Lower lobe of right lung (tissue), 2 donors: ENCODE results near the gene PTPRK. TPM values are rescaled to one million over a fixed set of nuclear protein-coding genes. Genes with fewer than 3 reads are reported as not detected.

Source experiments
- ATAC-seq, 2 donors: fragments of 200-7000 bp; cut with Tn5 transposase; one replicate each; pipeline ENCODE4 v1.9.1; 2020 to 2022; ENCODE audit warnings: mild to moderate bottlenecking in 2 of 2, moderate library complexity in 2 of 2
- DNase-seq: peaks from one replicate; pipeline ENCODE4 v3.0.0-alpha.2; 2020
- H3K27ac ChIP-seq: fragments of 200-600 bp; one replicate; pipeline ENCODE4 v1.8.0; 2022
- H3K27me3 ChIP-seq: fragments of 200-600 bp; one replicate; pipeline ENCODE4 v1.8.0; 2022; ENCODE audit warnings: low read depth
- H3K36me3 ChIP-seq: fragments of 200-600 bp; one replicate; pipeline ENCODE4 v1.8.0; 2022; ENCODE audit warnings: mild to moderate bottlenecking
- H3K4me1 ChIP-seq: fragments of 200-600 bp; one replicate; pipeline ENCODE4 v1.8.0; 2022
- H3K4me3 ChIP-seq: fragments of 200-600 bp; one replicate; pipeline ENCODE4 v1.8.0; 2022; ENCODE audit warnings: mild to moderate bottlenecking
- H3K9me3 ChIP-seq: fragments of 200-600 bp; one replicate; pipeline ENCODE4 v1.8.0; 2022
- intact Hi-C: fragments of 100-400 bp; cut with DNase I; formaldehyde crosslinking; loops from one replicate; pipeline ENCODE4 v1.11.0; 2022
- total RNA-seq: library from RNA; stranded (reverse); fragmentation: NEBNext Ultra II Directional; extraction: Animal tissue kit (Norgen Biotek cat#: 25700); gene quantifications from one replicate; pipeline ENCODE4 v1.2.1, GENCODE V29; 2021
- TF ChIP-seq, protein P1 (sequence below): fragments of 200-600 bp; IDR thresholded peaks from one replicate; pipeline ENCODE4 v1.8.0; 2022; ENCODE audit warnings: antibody characterized with exemption, mild to moderate bottlenecking
- donor health status: DM: no; HTN: yes; CAD: no; lungs with severe emphysema.

PTPRK gene
- total RNA-seq, 1 donor from 2014 or later, result 62.7 TPM

DNA sequence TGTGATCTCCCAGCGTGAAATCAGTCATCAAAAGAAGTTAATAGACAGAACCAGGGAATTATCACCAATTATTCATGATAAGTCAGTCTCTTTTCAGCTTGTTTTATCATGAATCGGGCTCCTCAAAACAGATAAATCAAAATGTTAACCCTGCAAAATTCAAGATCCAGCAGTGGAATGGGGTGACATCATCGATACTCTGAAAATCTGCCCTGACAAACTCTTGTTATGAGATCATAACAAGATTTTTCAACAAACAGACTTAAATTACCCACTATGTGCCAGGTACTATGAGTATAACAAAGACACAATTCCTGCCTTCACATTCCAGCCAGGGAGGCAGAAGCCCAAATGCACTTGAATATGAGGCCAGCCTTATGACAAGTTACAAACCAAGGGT is 64.4 kb downstream of the PTPRK start:
- intact Hi-C loops, result no loop called here
- Histone ChIP-seq H3K27me3 (no peaks in the 10 kb centered on the region), H3K36me3 (no peaks in the 10 kb centered on the region), H3K9me3 (no peaks in the 10 kb centered on the region), H3K27ac (no peak overlapping the region), H3K4me3 (no peak overlapping the region), H3K4me1 (no peaks in the 10 kb centered on the region)
- no peak for ATAC-seq
- DNase-seq, result no peak
- TF ChIP-seq, protein P1, sequence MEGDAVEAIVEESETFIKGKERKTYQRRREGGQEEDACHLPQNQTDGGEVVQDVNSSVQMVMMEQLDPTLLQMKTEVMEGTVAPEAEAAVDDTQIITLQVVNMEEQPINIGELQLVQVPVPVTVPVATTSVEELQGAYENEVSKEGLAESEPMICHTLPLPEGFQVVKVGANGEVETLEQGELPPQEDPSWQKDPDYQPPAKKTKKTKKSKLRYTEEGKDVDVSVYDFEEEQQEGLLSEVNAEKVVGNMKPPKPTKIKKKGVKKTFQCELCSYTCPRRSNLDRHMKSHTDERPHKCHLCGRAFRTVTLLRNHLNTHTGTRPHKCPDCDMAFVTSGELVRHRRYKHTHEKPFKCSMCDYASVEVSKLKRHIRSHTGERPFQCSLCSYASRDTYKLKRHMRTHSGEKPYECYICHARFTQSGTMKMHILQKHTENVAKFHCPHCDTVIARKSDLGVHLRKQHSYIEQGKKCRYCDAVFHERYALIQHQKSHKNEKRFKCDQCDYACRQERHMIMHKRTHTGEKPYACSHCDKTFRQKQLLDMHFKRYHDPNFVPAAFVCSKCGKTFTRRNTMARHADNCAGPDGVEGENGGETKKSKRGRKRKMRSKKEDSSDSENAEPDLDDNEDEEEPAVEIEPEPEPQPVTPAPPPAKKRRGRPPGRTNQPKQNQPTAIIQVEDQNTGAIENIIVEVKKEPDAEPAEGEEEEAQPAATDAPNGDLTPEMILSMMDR, result no peak

DNA sequence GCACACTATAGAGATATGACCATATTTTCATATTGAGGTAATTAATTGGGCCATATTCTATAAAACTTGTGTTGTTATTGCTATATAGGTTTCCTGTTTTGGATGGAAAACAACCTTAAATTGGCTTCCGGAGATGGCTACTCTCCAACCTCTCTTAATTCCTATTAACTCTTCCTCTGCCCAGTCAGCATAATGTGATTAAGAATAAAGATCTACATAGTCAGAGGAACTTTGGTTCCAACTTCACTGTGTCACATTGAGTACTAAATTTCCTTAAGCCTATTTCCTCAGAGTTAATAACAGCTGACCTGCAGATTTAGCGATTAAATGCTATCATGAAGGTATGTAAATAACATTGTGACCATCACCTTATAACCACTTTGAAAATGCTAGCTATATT is 67.7 kb downstream of the PTPRK start:
- TF ChIP-seq, protein P1, result no peak
- Histone ChIP-seq H3K9me3 (no peaks in the 10 kb centered on the region), H3K27ac (no peak overlapping the region), H3K36me3 (no peaks in the 10 kb centered on the region), H3K4me1 (no peaks in the 10 kb centered on the region), H3K4me3 (no peak overlapping the region), H3K27me3 (no peaks in the 10 kb centered on the region)
- DNase-seq, result no peak
- no peak for ATAC-seq
- intact Hi-C loops, result no loop called here

DNA sequence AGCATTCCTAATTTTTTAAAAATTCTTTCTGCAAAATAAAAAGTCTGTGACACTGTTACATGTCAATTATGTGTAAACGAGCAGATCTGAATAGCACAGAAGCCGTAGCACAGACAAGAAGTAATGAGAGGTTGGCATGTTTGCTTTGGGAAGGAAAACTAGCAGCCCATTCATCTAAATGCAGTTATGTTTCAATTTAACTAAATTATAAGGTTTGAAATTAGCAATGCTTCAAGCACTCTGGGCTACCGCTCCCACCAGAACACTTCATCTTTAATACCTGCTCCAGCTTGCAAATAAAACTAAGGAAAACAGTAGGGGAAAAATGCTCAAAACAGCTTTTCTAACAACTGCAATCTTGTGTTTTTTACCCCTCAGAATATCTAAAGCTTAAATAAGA is 73.9 kb downstream of the PTPRK start:
- Histone ChIP-seq H3K4me3 (no peak overlapping the region), H3K27me3 (no peaks in the 10 kb centered on the region), H3K27ac (no peak overlapping the region), H3K36me3 (no peaks in the 10 kb centered on the region), H3K9me3 (no peaks in the 10 kb centered on the region), H3K4me1 (no peaks in the 10 kb centered on the region)
- DNase-seq (no peak), ATAC-seq (no peak)
- TF ChIP-seq, protein P1, result no peak
- intact Hi-C loops, result no loop called here

DNA sequence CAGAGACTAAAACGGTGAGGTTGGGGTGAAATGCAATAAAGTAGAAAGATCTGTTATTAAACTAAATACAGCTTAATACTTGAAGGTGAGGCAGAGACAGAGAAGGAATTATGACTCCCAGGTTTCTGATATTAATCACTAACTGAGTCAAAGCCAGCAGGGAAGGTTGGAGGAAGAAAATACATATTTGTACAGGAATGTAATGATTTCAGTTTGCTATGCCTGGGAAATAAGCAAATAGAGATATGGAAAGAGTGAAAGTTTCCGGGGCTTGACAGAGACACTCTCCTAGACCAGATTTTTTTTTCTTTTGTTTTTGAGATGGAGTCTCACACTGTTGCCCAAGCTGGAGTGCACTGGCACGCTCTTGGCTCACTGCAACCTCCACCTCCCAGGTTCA is 76.8 kb downstream of the PTPRK start:
- intact Hi-C loops, result no loop called here
- no peaks in the 10 kb centered on the region for H3K4me1 ChIP-seq
- no peak overlapping the region for H3K27ac ChIP-seq
- no peaks in the 10 kb centered on the region for H3K36me3 ChIP-seq
- peak in 1 of 2 donors; percentile 23 for ATAC-seq
- no peaks in the 10 kb centered on the region for H3K9me3 ChIP-seq
- no peak overlapping the region for H3K4me3 ChIP-seq
- H3K27me3 ChIP-seq, result no peaks in the 10 kb centered on the region
- DNase-seq, result no peak
- TF ChIP-seq, protein P1, result no peak

DNA sequence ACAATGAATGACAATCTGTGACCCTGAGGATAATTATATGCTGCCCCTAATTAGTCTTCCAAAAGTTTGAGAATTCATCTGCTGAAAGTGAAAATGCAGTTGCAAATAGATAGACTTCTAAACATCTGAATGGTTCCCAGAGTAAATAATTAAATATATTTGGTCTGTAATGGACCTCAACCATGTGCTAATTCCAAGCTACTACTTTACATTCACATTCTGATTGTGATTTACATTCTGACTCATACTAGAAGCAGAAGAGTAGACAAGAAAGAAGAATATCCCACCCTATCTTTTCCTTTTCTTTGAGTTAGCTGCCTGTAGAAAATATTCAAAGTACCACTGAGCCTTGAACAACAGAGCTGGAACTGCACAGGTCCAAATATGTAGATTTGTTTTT is 80.8 kb downstream of the PTPRK start:
- H3K27me3 ChIP-seq, result no peaks in the 10 kb centered on the region
- intact Hi-C loops, result no loop called here
- TF ChIP-seq, protein P1, result no peak
- H3K36me3 ChIP-seq, result no peaks in the 10 kb centered on the region
- no peak overlapping the region for H3K27ac ChIP-seq
- no peak for ATAC-seq
- H3K4me1 ChIP-seq, result no peaks in the 10 kb centered on the region
- no peak overlapping the region for H3K4me3 ChIP-seq
- no peaks in the 10 kb centered on the region for H3K9me3 ChIP-seq
- DNase-seq, result no peak

DNA sequence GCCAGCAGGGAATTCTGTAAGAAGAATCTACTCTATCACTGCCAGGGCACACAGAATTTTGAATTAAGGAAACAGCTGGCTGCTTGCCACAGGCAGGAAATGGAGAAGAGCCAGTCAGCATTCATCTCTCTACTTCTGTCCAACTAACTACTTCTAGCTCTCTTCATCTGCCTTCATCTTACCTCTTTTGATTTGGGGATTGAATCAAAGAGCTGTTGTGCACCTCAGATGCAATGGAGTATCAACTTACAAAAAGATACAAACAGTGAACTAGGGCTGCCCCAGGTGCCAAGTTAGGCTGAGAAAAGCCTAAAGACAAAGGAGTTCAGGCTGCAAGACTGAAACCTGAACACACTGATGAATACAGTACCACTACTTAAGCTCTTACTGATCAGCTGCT is 82.0 kb downstream of the PTPRK start:
- ATAC-seq, result no peak
- Histone ChIP-seq H3K4me1 (no peaks in the 10 kb centered on the region), H3K36me3 (no peaks in the 10 kb centered on the region), H3K27me3 (no peaks in the 10 kb centered on the region), H3K27ac (no peak overlapping the region), H3K9me3 (no peaks in the 10 kb centered on the region), H3K4me3 (no peak overlapping the region)
- TF ChIP-seq, protein P1, result no peak
- DNase-seq, result no peak
- intact Hi-C loops, result no loop called here
